Mesenchymal stem cell (in vitro differentiated cells and primary cell): ENCODE measurements around the gene ZC3H18.

Source experiments
- DNase-seq: peaks from one replicate; pipeline ENCODE4 v3.0.0-alpha.2; 2013
- H2AFZ ChIP-seq: one replicate; pipeline ENCODE4 v1.6.1; 2013; ENCODE audit warnings: low read depth, mild to moderate bottlenecking, control low read depth, inconsistent platforms, low read length, moderate library complexity
- H2AK5ac ChIP-seq: 2 replicates; pipeline ENCODE4 v1.6.1; 2013; ENCODE audit warnings: low read length, moderate library complexity, mild to moderate bottlenecking, inconsistent platforms; ENCODE audit not compliant: severe bottlenecking
- H2BK120ac ChIP-seq: one replicate; pipeline ENCODE4 v1.6.1; 2013; ENCODE audit warnings: low read depth, mild to moderate bottlenecking, inconsistent platforms, low read length, moderate library complexity
- H2BK12ac ChIP-seq, 2 experiments: one replicate each; pipeline ENCODE4 v1.6.1; 2013; ENCODE audit warnings: inconsistent platforms in 2 of 2, low read length in 2 of 2, mild to moderate bottlenecking in 2 of 2, moderate library complexity in 2 of 2, control low read depth in 1 of 2
- H2BK15ac ChIP-seq: one replicate; pipeline ENCODE4 v1.6.1; 2013; ENCODE audit warnings: mild to moderate bottlenecking, low read depth, inconsistent platforms; ENCODE audit not compliant: poor library complexity, severe bottlenecking
- H2BK5ac ChIP-seq: 2 replicates; pipeline ENCODE4 v1.6.1; 2013; ENCODE audit warnings: low read depth, mild to moderate bottlenecking, low read length, control low read depth, inconsistent platforms; ENCODE audit not compliant: poor library complexity, severe bottlenecking
- H3K14ac ChIP-seq, 2 experiments: one replicate each; pipeline ENCODE4 v1.6.1; 2013; ENCODE audit warnings: inconsistent platforms in 2 of 2, low read length in 2 of 2, control low read depth in 1 of 2, mild to moderate bottlenecking in 1 of 2, moderate library complexity in 1 of 2
- H3K18ac ChIP-seq, 2 experiments: one replicate each; pipeline ENCODE4 v1.6.1; 2013; ENCODE audit warnings: inconsistent platforms in 2 of 2, low read length in 2 of 2, control low read depth in 1 of 2, low read depth in 1 of 2, mild to moderate bottlenecking in 1 of 2
- H3K23ac ChIP-seq, 2 experiments: one replicate each; pipeline ENCODE4 v1.6.1; 2013; ENCODE audit warnings: inconsistent platforms in 2 of 2, low read length in 2 of 2, mild to moderate bottlenecking in 2 of 2, moderate library complexity in 2 of 2, control low read depth in 1 of 2
- H3K27ac ChIP-seq: 2 replicates; pipeline ENCODE4 v1.5.1; 2013; ENCODE audit warnings: mild to moderate bottlenecking, moderate library complexity, low read length, control low read depth, inconsistent platforms; ENCODE audit not compliant: poor library complexity, severe bottlenecking
- H3K27me3 ChIP-seq, 2 experiments: 2 replicates each; pipeline versions ENCODE4 v1.6.1 to v1.7.0; 2013; ENCODE audit warnings: low read length in 2 of 2, mild to moderate bottlenecking in 2 of 2, moderate library complexity in 2 of 2, control low read depth in 1 of 2, inconsistent platforms in 1 of 2; ENCODE audit not compliant: control insufficient read depth in 1 of 2, insufficient read depth in 1 of 2
- H3K36me3 ChIP-seq, 2 experiments: 2 replicates each; pipeline versions ENCODE4 v1.6.1 to v1.7.0; 2013; ENCODE audit warnings: low read length in 2 of 2, control low read depth in 1 of 2, inconsistent platforms in 1 of 2, low read depth in 1 of 2, mild to moderate bottlenecking in 1 of 2; ENCODE audit not compliant: insufficient read depth in 2 of 2, control insufficient read depth in 1 of 2
- H3K4ac ChIP-seq, 2 experiments: one replicate each; pipeline ENCODE4 v1.6.1; 2013; ENCODE audit warnings: inconsistent platforms in 2 of 2, low read length in 2 of 2, mild to moderate bottlenecking in 2 of 2, moderate library complexity in 2 of 2, control low read depth in 1 of 2, low read depth in 1 of 2
- H3K4me1 ChIP-seq: 2 replicates; pipeline ENCODE4 v1.6.1; 2013; ENCODE audit warnings: low read depth, low read length, control low read depth; ENCODE audit not compliant: control insufficient read depth, insufficient read depth
- H3K4me2 ChIP-seq: 2 replicates; pipeline ENCODE4 v1.6.1; 2013; ENCODE audit warnings: low read length, mild to moderate bottlenecking, inconsistent platforms; ENCODE audit not compliant: poor library complexity, severe bottlenecking
- H3K4me3 ChIP-seq, 2 experiments: 2 replicates each; pipeline versions ENCODE4 v1.5.1 to v1.7.0; 2013; ENCODE audit warnings: low read length in 2 of 2, mild to moderate bottlenecking in 2 of 2, control low read depth in 1 of 2, low read depth in 1 of 2; ENCODE audit not compliant: insufficient read depth in 1 of 2
- H3K79me1 ChIP-seq: replicated peaks from 2 replicates; pipeline ENCODE4 v1.6.1; 2013; ENCODE audit warnings: mild to moderate bottlenecking, control low read depth, low read length, inconsistent platforms; ENCODE audit not compliant: poor library complexity, severe bottlenecking
- H3K9ac ChIP-seq: 2 replicates; pipeline ENCODE4 v1.7.0; 2013; ENCODE audit warnings: mild to moderate bottlenecking, low read length, moderate library complexity
- H3K9me3 ChIP-seq: 2 replicates; pipeline ENCODE4 v1.7.0; 2013; ENCODE audit warnings: mild to moderate bottlenecking, low read length; ENCODE audit not compliant: control insufficient read depth
- H4K8ac ChIP-seq: one replicate; pipeline ENCODE4 v1.6.1; 2013; ENCODE audit warnings: inconsistent platforms, mild to moderate bottlenecking, low read length, moderate library complexity
- H4K91ac ChIP-seq: one replicate; pipeline ENCODE4 v1.6.1; 2013; ENCODE audit warnings: mild to moderate bottlenecking, low read length, inconsistent platforms
- WGBS: methylation state at CpG from one replicate; pipeline ENCODE4 v1.1.7; 2013; ENCODE audit warnings: mixed read lengths; 5-methylcytosine and 5-hydroxymethylcytosine counted together

Gene ZC3H18

DNA sequence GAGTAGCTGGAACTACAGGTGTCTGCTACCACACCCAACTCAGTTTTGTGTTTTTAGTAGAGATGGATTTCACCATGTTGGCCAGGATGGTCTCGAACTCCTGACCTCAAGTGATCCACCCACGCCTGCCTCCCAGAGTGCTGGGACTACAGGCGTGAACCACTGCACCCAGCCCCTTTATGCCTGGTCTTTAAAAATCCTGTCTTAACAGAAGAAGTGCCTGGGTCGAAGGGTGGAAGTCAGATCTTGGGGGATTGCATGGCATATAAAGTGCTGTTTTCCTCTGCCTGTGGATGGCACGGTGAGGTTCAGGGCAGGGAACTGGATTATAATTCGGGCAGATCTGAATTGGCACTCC lies 30.3 kb downstream of the ZC3H18 start:
- no peak overlapping the region for H2AK5ac ChIP-seq
- no peak overlapping the region for H2BK12ac ChIP-seq
- no peak overlapping the region for H4K8ac ChIP-seq
- no peak overlapping the region for H3K4me2 ChIP-seq
- H3K36me3 ChIP-seq: peaks cover 57 to 58% of the 10 kb centered on the region in 2 experiments
- no peaks in the 10 kb centered on the region for H3K9me3 ChIP-seq
- H3K9ac ChIP-seq: no peak overlapping the region
- no peak overlapping the region for H3K14ac ChIP-seq
- no peaks in the 10 kb centered on the region for H3K4me1 ChIP-seq
- no peak overlapping the region for H3K18ac ChIP-seq
- no peak overlapping the region for H2BK120ac ChIP-seq
- H4K91ac ChIP-seq: no peak overlapping the region
- H3K79me1 ChIP-seq: peaks cover 29% of the 10 kb centered on the region
- no peak overlapping the region for H3K4me3 ChIP-seq
- no peak overlapping the region for H2BK15ac ChIP-seq
- DNase-seq: no peak
- over 99% methylated on average over 6 of the region's 6 CpGs for WGBS
- H3K4ac ChIP-seq: no peak overlapping the region
- H2AFZ ChIP-seq: no peak overlapping the region
- no peak overlapping the region for H3K23ac ChIP-seq
- H3K27me3 ChIP-seq: no peaks in the 10 kb centered on the region
- H3K27ac ChIP-seq: no peak overlapping the region
- H2BK5ac ChIP-seq: no peak overlapping the region

DNA sequence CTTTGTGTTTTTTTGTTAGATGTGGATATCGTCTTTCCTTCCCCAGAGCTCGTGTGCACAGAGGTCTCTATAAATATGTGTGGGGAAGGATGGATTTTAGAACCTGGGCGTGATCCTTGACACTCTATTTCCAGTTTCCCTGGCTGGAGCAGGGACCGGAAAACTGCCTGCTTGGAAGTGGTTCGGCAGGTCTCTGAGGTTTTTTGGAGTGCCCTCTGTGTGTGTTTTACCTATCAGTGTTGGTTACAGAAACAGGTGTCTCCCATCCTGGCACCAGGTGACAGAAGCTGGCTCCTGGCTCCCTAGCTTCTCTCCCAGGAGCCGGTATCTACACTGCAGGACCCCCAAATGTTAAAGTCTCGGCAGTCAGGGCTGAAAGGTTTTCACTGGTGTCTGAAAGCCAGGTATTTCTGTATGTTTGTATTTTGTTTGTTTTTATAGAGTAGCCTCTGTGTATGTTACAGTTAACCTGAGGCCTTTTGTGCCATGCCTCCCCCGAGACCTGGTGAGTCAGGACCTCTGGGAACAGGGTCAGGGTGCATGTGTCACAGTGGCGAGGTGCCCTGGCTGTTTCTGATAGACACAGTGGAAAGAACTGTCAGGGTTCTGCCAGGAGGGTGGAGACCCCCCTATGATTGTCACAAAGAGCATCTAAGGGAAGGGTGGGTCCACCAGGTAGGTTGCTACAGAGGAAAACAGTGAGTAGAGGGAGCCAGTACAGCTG lies 31.3 kb downstream of the ZC3H18 start:
- H2AFZ ChIP-seq: no peak overlapping the region
- DNase-seq: no peak
- H2BK15ac ChIP-seq: no peak overlapping the region
- H3K27ac ChIP-seq: no peak overlapping the region
- H3K9ac ChIP-seq: no peak overlapping the region
- H3K4ac ChIP-seq: no peak overlapping the region
- H3K4me2 ChIP-seq: no peak overlapping the region
- no peak overlapping the region for H4K8ac ChIP-seq
- H2BK120ac ChIP-seq: no peak overlapping the region
- H3K79me1 ChIP-seq: peaks cover 29% of the 10 kb centered on the region
- H3K36me3 ChIP-seq: peaks cover 64 to 67% of the 10 kb centered on the region in 2 experiments
- H3K14ac ChIP-seq: no peak overlapping the region
- no peak overlapping the region for H4K91ac ChIP-seq
- no peaks in the 10 kb centered on the region for H3K9me3 ChIP-seq
- no peak overlapping the region for H3K18ac ChIP-seq
- 94% methylated on average over 9 of the region's 9 CpGs for WGBS
- peaks cover 3% of the 10 kb centered on the region for H3K4me1 ChIP-seq
- H3K23ac ChIP-seq: no peak overlapping the region
- no peak overlapping the region for H2BK12ac ChIP-seq
- H2BK5ac ChIP-seq: no peak overlapping the region
- H3K27me3 ChIP-seq: no peaks in the 10 kb centered on the region
- H3K4me3 ChIP-seq: no peak overlapping the region
- no peak overlapping the region for H2AK5ac ChIP-seq

DNA sequence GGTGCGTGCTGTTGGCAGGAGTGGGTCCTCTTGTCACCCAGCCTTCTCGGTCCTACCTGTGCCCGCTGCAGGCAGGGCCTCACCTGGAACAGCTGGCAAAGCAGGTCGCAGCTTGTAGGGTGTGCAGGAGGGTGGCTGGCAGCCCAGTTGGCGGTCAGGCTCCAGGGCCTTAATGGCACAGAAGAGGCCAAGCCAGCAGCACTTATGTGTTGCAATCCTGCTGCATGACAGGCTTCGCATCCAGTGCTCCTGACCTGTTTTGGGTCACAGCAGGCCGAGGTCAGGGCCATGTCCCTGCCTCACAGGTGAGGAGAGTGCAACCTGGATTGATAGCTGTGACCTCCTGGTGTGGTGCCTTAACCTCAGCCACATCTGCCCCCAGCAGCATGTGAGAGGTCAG lies 31.9 kb downstream of the ZC3H18 start:
- DNase-seq: no peak
- H3K18ac ChIP-seq: no peak overlapping the region
- H2BK5ac ChIP-seq: no peak overlapping the region
- no peak overlapping the region for H2AK5ac ChIP-seq
- no peak overlapping the region for H3K14ac ChIP-seq
- H2BK120ac ChIP-seq: no peak overlapping the region
- H3K4me1 ChIP-seq: peaks cover 5% of the 10 kb centered on the region
- 90% methylated on average over 7 of the region's 7 CpGs for WGBS
- no peak overlapping the region for H3K4me3 ChIP-seq
- no peak overlapping the region for H4K91ac ChIP-seq
- no peak overlapping the region for H2BK12ac ChIP-seq
- H3K9me3 ChIP-seq: no peaks in the 10 kb centered on the region
- no peaks in the 10 kb centered on the region for H3K27me3 ChIP-seq
- H3K36me3 ChIP-seq: peaks cover 70 to 71% of the 10 kb centered on the region in 2 experiments
- H3K79me1 ChIP-seq: peaks cover 33% of the 10 kb centered on the region
- H2BK15ac ChIP-seq: no peak overlapping the region
- H3K27ac ChIP-seq: no peak overlapping the region
- H3K9ac ChIP-seq: no peak overlapping the region
- H2AFZ ChIP-seq: no peak overlapping the region
- H4K8ac ChIP-seq: no peak overlapping the region
- H3K4ac ChIP-seq: no peak overlapping the region
- H3K23ac ChIP-seq: no peak overlapping the region
- no peak overlapping the region for H3K4me2 ChIP-seq

DNA sequence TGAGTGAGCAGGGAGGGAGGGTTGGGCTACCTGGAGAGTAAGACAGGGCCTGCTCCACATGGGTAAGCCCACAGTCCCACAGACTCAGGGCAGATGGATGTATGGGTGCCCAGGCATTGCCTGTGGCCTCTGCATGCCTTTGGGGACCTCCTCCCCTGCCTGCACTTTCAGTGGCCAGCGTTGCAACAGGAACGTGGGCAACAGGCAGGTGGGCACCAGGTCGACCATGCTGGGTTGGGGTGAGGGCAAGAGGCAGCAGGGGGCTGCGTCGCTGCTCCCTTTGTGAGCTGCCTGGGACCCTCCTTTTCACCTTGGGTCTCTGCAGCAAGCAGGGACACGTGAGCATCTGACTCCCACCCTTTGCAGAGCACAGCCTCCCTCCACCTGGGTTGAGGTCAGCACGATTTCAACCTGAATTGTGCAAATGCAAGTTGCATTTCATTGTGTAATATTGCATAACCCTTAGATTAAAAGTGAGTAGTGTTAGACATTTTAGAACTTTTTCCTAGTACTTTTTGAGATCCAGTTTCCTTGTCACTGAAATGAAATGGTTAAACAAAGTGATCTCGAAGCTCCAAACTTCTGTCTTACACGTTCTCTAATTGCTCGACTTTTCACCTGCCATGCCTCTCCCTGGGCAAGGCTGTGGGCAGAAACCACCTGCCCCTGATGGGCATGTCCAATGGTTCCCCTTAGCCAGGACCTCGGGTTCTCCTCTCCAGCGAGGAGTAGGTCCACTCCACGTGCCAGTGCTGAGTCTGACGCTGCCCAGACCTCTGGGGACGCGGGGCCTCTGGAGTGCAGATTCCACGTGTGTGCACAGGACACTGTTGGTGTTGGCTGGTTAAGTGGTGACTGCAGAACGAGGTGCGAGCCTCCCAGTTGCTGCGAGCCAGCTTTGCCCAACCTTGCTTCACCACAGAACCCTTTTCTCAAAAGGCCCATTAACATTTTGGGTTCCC lies 35.3 kb downstream of the ZC3H18 start:
- no peak overlapping the region for H2BK12ac ChIP-seq
- H3K4me3 ChIP-seq: no peak overlapping the region
- peaks cover 58 to 75% of the 10 kb centered on the region in 2 experiments for H3K36me3 ChIP-seq
- no peak overlapping the region for H3K23ac ChIP-seq
- H3K27ac ChIP-seq: no peak overlapping the region
- H4K8ac ChIP-seq: no peak overlapping the region
- H3K4me2 ChIP-seq: peak overlapping the region; percentile 7
- no peak overlapping the region for H2AFZ ChIP-seq
- peaks cover 5% of the 10 kb centered on the region for H3K4me1 ChIP-seq
- H3K18ac ChIP-seq: no peak overlapping the region
- no peak overlapping the region for H2BK5ac ChIP-seq
- H3K79me1 ChIP-seq: peaks cover 38% of the 10 kb centered on the region
- no peak overlapping the region for H2BK120ac ChIP-seq
- 91% methylated on average over 16 of the region's 20 CpGs for WGBS
- no peak overlapping the region for H2AK5ac ChIP-seq
- no peak overlapping the region for H2BK15ac ChIP-seq
- H3K9me3 ChIP-seq: no peaks in the 10 kb centered on the region
- no peak for DNase-seq
- no peak overlapping the region for H3K14ac ChIP-seq
- H3K9ac ChIP-seq: no peak overlapping the region
- no peak overlapping the region for H3K4ac ChIP-seq
- peak overlapping the region; percentile 41 for H4K91ac ChIP-seq
- no peaks in the 10 kb centered on the region for H3K27me3 ChIP-seq
